Neural cell (in vitro differentiated cells): ENCODE measurements around the gene IFNL3. TPM values are rescaled to one million over a fixed set of nuclear protein-coding genes. Genes with fewer than 3 reads are reported as not detected.
A peak's percentile ranks its signal among the peaks of the same experiment; 100 is the strongest.

ENCODE experiments used
- H2AFZ ChIP-seq: fragments of 200-600, 300-800 bp; sonication (generic), shearing (Covaris generic); 2 replicates; pipeline ENCODE4 v1.6.0; 2014; ENCODE audit warnings: low read depth, mild to moderate bottlenecking, antibody characterized with exemption, low read length, moderate library complexity
- H3F3A ChIP-seq: fragments of 200-600 bp; shearing (Covaris generic); 2 replicates; pipeline ENCODE4 v1.6.1; 2016; ENCODE audit warnings: mild to moderate bottlenecking, moderate library complexity, mixed read lengths, antibody characterized with exemption, low read length; ENCODE audit not compliant: insufficient read depth, poor library complexity, severe bottlenecking
- H3K27ac ChIP-seq: fragments of 200-600, 300-800 bp; sonication (generic), shearing (Covaris generic); 2 replicates; pipeline ENCODE4 v1.5.1; 2014; ENCODE audit warnings: mild to moderate bottlenecking, low read length, moderate library complexity
- H3K27me3 ChIP-seq: fragments of 300-800, 200-600 bp; sonication (generic), shearing (Covaris generic); 2 replicates; pipeline ENCODE4 v1.6.0; 2014; ENCODE audit warnings: mild to moderate bottlenecking, low read depth, low read length, moderate library complexity; ENCODE audit not compliant: insufficient read depth
- H3K36me3 ChIP-seq: fragments of 300-800, 200-600 bp; sonication (generic), shearing (Covaris generic); 2 replicates; pipeline ENCODE4 v1.5.1; 2014; ENCODE audit warnings: mild to moderate bottlenecking, antibody characterized with exemption, low read length, moderate library complexity; ENCODE audit not compliant: insufficient read depth
- H3K4me2 ChIP-seq: fragments of 300-800, 200-600 bp; sonication (generic), shearing (Covaris generic); 2 replicates; pipeline ENCODE4 v1.6.0; 2014; ENCODE audit warnings: mild to moderate bottlenecking, low read length
- H3K4me3 ChIP-seq: fragments of 300-800, 200-600 bp; sonication (generic), shearing (Covaris generic); 2 replicates; pipeline ENCODE4 v1.5.1; 2014; ENCODE audit warnings: mild to moderate bottlenecking, low read length, moderate library complexity
- H3K79me2 ChIP-seq: fragments of 200-600 bp; shearing (Covaris generic); replicated peaks from 2 replicates; pipeline ENCODE4 v1.6.0; 2014; ENCODE audit warnings: mild to moderate bottlenecking, low read length, moderate library complexity; ENCODE audit not compliant: insufficient read depth
- H3K9ac ChIP-seq: fragments of 300-800, 200-600 bp; sonication (generic), shearing (Covaris generic); 2 replicates; pipeline ENCODE4 v1.6.1; 2016; ENCODE audit warnings: mild to moderate bottlenecking, low read length, mixed read lengths
- H3K9me2 ChIP-seq: fragments of 200-600 bp; shearing (Covaris generic); 2 replicates; pipeline ENCODE4 v1.6.1; 2016; ENCODE audit warnings: mild to moderate bottlenecking, low read length, mixed read lengths; ENCODE audit not compliant: insufficient read depth
- H3K9me3 ChIP-seq: fragments of 200-600, 300-800 bp; sonication (generic), shearing (Covaris generic); 2 replicates; pipeline ENCODE4 v1.6.1; 2016; ENCODE audit warnings: mild to moderate bottlenecking, mixed run types, low read length, moderate library complexity, mixed read lengths
- H4K20me1 ChIP-seq: fragments of 200-600 bp; shearing (Covaris generic); 2 replicates; pipeline ENCODE4 v1.6.1; 2016; ENCODE audit warnings: mild to moderate bottlenecking, mixed run types; ENCODE audit not compliant: insufficient read depth
- CTCF ChIP-seq: fragments of 450-650 bp; IDR thresholded peaks from 2 replicates; pipeline ENCODE4 v1.5.1; 2014; ENCODE audit warnings: antibody characterized with exemption, mild to moderate bottlenecking, moderate library complexity; ENCODE audit not compliant: poor library complexity, severe bottlenecking
- EP300 ChIP-seq: fragments of 450-650 bp; conservative IDR thresholded peaks from 2 replicates; pipeline ENCODE4 v1.6.1; 2014; ENCODE audit warnings: antibody characterized with exemption, mild to moderate bottlenecking, moderate library complexity; ENCODE audit not compliant: poor library complexity, severe bottlenecking
- EZH2 ChIP-seq: fragments of 200-600, 300-800 bp; shearing (Covaris generic), sonication (generic); IDR thresholded peaks from 2 replicates; pipeline ENCODE4 v1.6.1; 2014; ENCODE audit warnings: antibody characterized with exemption, low read length, borderline replicate concordance, mild to moderate bottlenecking; ENCODE audit not compliant: insufficient read depth, poor library complexity, severe bottlenecking
- MXI1 ChIP-seq: fragments of 450-650 bp; conservative IDR thresholded peaks from 2 replicates; pipeline ENCODE4 v1.6.1; 2014; ENCODE audit warnings: antibody characterized with exemption, mild to moderate bottlenecking; ENCODE audit not compliant: poor library complexity, severe bottlenecking
- POLR2AphosphoS5 ChIP-seq: IDR thresholded peaks from 2 replicates; pipeline ENCODE4 v1.6.1; 2012
- RAD21 ChIP-seq: fragments of 450-650 bp; conservative IDR thresholded peaks from 2 replicates; pipeline ENCODE4 v1.6.1; 2014; ENCODE audit warnings: antibody characterized with exemption, mild to moderate bottlenecking, moderate library complexity
- SMC3 ChIP-seq: fragments of 450-650 bp; conservative IDR thresholded peaks from 2 replicates; pipeline ENCODE4 v1.6.1; 2014; ENCODE audit warnings: antibody characterized with exemption, mild to moderate bottlenecking, moderate library complexity; ENCODE audit not compliant: poor library complexity
- TAF1 ChIP-seq: IDR thresholded peaks from 2 replicates; pipeline ENCODE4 v1.6.1; 2012; ENCODE audit warnings: low read depth
- polyA plus RNA-seq: library from polyadenylated mRNA; depleted of rRNA; stranded (reverse); fragments of >200 nt; gene quantifications from 2 replicates; pipeline ENCODE4 v1.2.3, GENCODE V29; 2014
- TF ChIP-seq, protein P1 (sequence below): IDR thresholded peaks from 2 replicates; pipeline ENCODE4 v1.6.1; 2012; ENCODE audit warnings: borderline replicate concordance

The IFNL3 gene
- polyA plus RNA-seq, 1 donor from 2014 or later = not detected

DNA sequence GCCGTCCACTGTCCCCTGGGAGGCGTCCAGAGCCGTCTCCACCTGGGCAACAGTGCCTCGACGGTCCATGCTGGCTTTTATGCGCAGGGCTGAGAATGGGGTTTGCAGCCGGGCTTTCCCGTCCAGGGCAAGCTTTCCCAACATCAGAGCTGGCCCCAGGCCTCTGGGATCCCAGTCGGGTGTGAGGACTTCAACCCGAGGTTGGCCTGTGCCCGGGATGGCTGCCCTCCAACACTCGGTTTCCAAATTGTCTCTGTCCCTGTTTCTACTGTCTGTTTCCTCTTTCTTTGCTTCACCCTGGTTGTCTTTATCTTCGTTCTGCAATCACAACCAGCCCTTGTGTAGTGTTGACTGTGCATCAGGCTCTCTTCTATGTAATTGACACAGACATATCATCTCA is 4.0 kb upstream of the IFNL3 start, which contains the start of gene IFNL4:
IFNL4 (minus strand) TSS at position 51 of the 400 bp plus-strand sequence.
- peaks cover 29% of the 10 kb centered on the region for H3K27me3 ChIP-seq
- H2AFZ ChIP-seq = no peak within 1 kb of the TSS
- TF ChIP-seq RAD21 (no peak), TAF1 (no peak), CTCF (no peak), SMC3 (no peak), EZH2 (no peak), EP300 (no peak), MXI1 (no peak), POLR2AphosphoS5 (no peak)
- TF ChIP-seq, protein P1, sequence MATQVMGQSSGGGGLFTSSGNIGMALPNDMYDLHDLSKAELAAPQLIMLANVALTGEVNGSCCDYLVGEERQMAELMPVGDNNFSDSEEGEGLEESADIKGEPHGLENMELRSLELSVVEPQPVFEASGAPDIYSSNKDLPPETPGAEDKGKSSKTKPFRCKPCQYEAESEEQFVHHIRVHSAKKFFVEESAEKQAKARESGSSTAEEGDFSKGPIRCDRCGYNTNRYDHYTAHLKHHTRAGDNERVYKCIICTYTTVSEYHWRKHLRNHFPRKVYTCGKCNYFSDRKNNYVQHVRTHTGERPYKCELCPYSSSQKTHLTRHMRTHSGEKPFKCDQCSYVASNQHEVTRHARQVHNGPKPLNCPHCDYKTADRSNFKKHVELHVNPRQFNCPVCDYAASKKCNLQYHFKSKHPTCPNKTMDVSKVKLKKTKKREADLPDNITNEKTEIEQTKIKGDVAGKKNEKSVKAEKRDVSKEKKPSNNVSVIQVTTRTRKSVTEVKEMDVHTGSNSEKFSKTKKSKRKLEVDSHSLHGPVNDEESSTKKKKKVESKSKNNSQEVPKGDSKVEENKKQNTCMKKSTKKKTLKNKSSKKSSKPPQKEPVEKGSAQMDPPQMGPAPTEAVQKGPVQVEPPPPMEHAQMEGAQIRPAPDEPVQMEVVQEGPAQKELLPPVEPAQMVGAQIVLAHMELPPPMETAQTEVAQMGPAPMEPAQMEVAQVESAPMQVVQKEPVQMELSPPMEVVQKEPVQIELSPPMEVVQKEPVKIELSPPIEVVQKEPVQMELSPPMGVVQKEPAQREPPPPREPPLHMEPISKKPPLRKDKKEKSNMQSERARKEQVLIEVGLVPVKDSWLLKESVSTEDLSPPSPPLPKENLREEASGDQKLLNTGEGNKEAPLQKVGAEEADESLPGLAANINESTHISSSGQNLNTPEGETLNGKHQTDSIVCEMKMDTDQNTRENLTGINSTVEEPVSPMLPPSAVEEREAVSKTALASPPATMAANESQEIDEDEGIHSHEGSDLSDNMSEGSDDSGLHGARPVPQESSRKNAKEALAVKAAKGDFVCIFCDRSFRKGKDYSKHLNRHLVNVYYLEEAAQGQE = no peak
- no peak within 1 kb of the TSS for H3K4me3 ChIP-seq
- H3K9me3 ChIP-seq = no peaks in the 10 kb centered on the region
- no peaks in the 10 kb centered on the region for H3F3A ChIP-seq
- no peaks in the 10 kb centered on the region for H3K36me3 ChIP-seq
- no peaks in the 10 kb centered on the region for H4K20me1 ChIP-seq
- H3K27ac ChIP-seq = no peak within 1 kb of the TSS
- no peaks in the 10 kb centered on the region for H3K79me2 ChIP-seq
- no peaks in the 10 kb centered on the region for H3K9me2 ChIP-seq
- no peak within 1 kb of the TSS for H3K9ac ChIP-seq
- H3K4me2 ChIP-seq = no peak within 1 kb of the TSS

DNA sequence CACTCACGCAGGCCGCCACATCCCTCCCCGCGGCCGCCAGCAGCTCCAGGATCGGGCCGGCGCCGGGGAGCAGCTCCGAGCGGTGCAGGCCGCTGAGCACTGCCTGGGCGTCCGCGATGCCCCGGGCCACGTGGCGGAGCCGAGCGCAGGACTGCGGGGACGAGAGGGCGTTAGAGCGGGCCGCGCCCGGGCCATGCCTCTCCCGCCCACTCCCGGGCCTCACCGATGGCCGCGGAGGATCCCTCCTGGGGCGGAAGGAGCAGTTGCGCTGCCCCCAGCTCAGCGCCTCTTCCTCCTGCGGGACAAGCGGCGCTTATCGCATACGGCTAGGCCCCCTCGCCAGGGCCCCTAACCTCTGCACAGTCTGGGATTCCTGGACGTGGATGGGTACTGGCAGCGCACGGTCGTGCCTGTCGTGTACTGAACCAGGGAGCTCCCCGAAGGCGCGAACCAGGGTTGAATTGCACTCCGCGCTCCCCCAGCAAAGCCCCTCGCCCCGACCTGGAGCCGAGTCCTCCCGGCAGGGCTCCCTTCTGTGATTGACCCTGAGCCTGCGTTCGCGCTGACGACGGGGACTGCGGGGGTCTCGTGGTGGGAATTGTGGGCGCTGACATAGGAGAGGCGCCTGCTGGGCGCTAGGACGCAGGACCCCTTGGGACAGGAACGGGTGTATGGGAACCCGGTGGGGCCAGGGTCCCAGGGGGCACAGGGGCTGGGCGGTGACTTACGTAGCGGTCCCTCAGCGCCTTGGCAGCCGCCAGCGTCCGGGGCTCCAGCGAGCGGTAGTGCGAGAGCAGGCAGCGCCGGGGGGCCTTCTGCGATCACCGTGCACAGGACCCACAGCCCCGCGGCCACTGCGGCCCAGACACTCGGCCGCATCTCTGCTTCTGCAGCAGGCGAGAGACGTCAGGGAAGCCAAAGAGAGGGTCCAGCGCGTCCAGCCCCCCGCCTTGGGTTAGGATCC is 3.2 kb upstream of the IFNL3 start:
- Histone ChIP-seq H3K9ac (no peak overlapping the region), H3K4me2 (no peak overlapping the region), H3K9me3 (no peaks in the 10 kb centered on the region), H3K9me2 (no peaks in the 10 kb centered on the region), H3K4me3 (no peak overlapping the region), H3K36me3 (no peaks in the 10 kb centered on the region), H3F3A (no peaks in the 10 kb centered on the region), H3K79me2 (no peaks in the 10 kb centered on the region), H3K27me3 (peaks cover 29% of the 10 kb centered on the region), H3K27ac (no peak overlapping the region), H4K20me1 (no peaks in the 10 kb centered on the region), H2AFZ (no peak overlapping the region)
- TF ChIP-seq RAD21 (no peak), EZH2 (peak; percentile 54), SMC3 (no peak)
- TF ChIP-seq, protein P1 = no peak
